Endodermal cell (in vitro differentiated cells): Measurements from ENCODE around the gene OARD1. TPM values are rescaled to one million over a fixed set of nuclear protein-coding genes. Genes with fewer than 3 reads are reported as not detected.

Experiments used
- DNase-seq: peaks from one replicate; pipeline ENCODE4 v3.0.0-alpha.2; 2017
- H3K27ac ChIP-seq: 2 replicates; pipeline ENCODE4 v1.5.1; 2013; ENCODE audit warnings: mild to moderate bottlenecking, low read depth, low read length, moderate library complexity
- H3K27me3 ChIP-seq: 2 replicates; pipeline ENCODE4 v1.6.1; 2013; ENCODE audit warnings: mild to moderate bottlenecking, low read length, moderate library complexity; ENCODE audit not compliant: insufficient read depth, control insufficient read depth, poor library complexity, severe bottlenecking
- H3K36me3 ChIP-seq: 2 replicates; pipeline ENCODE4 v1.7.0; 2013; ENCODE audit warnings: mild to moderate bottlenecking, low read length, moderate library complexity; ENCODE audit not compliant: control insufficient read depth, insufficient read depth
- H3K4me1 ChIP-seq: one replicate; pipeline ENCODE4 v1.7.0; 2013; ENCODE audit warnings: low read length; ENCODE audit not compliant: control insufficient read depth, insufficient read depth
- H3K4me3 ChIP-seq: 2 replicates; pipeline ENCODE4 v1.5.1; 2013; ENCODE audit warnings: mild to moderate bottlenecking, low read length, moderate library complexity
- H3K9ac ChIP-seq: 2 replicates; pipeline ENCODE4 v1.6.1; 2013; ENCODE audit warnings: mild to moderate bottlenecking, low read length, moderate library complexity; ENCODE audit not compliant: poor library complexity, severe bottlenecking; ENCODE audit errors: extremely low read depth
- H3K9me3 ChIP-seq: 2 replicates; pipeline ENCODE4 v1.6.1; 2013; ENCODE audit warnings: mild to moderate bottlenecking, low read length, moderate library complexity; ENCODE audit not compliant: control insufficient read depth
- H3K27ac Mint-ChIP-seq: 2 replicates; pipeline ENCODE4 v1.8.0; 2020; ENCODE audit warnings: mixed read lengths
- H3K27me3 Mint-ChIP-seq: 2 replicates; pipeline ENCODE4 v1.8.0; 2021; ENCODE audit warnings: mild to moderate bottlenecking, mixed read lengths; ENCODE audit not compliant: insufficient read depth
- H3K36me3 Mint-ChIP-seq: 2 replicates; pipeline ENCODE4 v1.8.0; 2020; ENCODE audit warnings: low read depth, mixed read lengths
- H3K4me1 Mint-ChIP-seq: 2 replicates; pipeline ENCODE4 v1.8.0; 2020; ENCODE audit warnings: mixed read lengths
- H3K4me3 Mint-ChIP-seq: 2 replicates; pipeline ENCODE4 v1.8.0; 2020; ENCODE audit warnings: mild to moderate bottlenecking, moderate library complexity, mixed read lengths
- H3K9me3 Mint-ChIP-seq: 2 replicates; pipeline ENCODE4 v1.8.0; 2020; ENCODE audit warnings: mild to moderate bottlenecking, mixed read lengths
- WGBS, 2 experiments: methylation state at CpG; one replicate each; pipeline versions ENCODE4 v1.1.5 to v1.1.7; 2013; ENCODE audit warnings: missing lambda C conversion rate in 2 of 2, mixed read lengths in 1 of 2; ENCODE audit not compliant: insufficient coverage in 1 of 2, insufficient read length in 1 of 2; 5-methylcytosine and 5-hydroxymethylcytosine counted together
- total RNA-seq, 2 donors: library from RNA; stranded (reverse); fragmentation: NEBNext Ultra II Directional in 1 of 2; extraction: Animal tissue kit (Norgen Biotek cat#: 25700) in 1 of 2; gene quantifications; 2 replicates in 1 of 2; 3 replicates in 1 of 2; pipeline ENCODE4 v1.2.1, GENCODE V29; 2021
- TF ChIP-seq, protein P1 (sequence below): fragments of 200-600 bp; sonication (generic); conservative IDR thresholded peaks from 2 replicates; pipeline ENCODE4 v1.5.0; 2021; ENCODE audit warnings: antibody characterized with exemption, mild to moderate bottlenecking

Gene OARD1
- total RNA-seq, 2 donors from 2014 or later = 33.8 to 40.7 TPM

DNA sequence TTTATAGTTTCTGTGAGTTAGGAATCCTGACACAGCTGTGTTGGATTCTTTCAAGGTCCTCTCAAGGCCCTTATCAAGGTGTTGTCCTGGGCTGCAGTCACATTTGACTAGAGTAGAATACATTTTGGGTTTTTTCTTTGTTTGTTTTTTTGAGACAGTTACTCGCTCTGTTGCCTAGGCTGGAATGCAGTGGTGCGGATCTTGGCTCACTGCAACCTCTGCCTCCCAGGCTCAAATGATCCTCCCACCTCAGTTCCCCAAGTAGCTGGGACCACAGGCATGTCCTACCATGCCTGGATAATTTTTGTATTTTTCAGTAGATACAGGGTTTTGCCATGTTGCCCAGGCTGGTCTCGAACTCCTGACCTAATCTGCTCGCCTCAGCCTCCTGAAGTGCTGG lies 16.3 kb upstream of the OARD1 start:
- H3K4me1 Mint-ChIP-seq = peaks cover 11% of the 10 kb centered on the region

DNA sequence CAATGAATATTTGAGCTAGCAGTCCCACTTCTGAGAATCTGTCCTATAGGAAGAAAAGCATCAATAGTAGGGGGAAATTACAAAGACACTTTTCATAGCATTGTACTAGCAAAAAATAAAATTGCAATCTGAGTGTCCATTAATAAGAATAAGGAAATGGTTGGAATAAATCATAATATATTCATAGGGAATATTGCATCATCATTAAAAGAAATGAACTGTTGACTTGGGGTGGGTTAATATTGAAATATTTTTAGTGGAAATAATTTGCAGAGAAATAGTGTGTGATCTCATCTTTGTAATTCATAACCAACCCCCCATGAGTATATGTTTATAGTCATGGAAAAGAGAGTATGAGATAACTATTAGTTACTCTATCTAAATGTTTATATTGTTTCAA lies 13.0 kb upstream of the OARD1 start:
- H3K9me3 Mint-ChIP-seq = no peaks in the 10 kb centered on the region
- H3K4me1 Mint-ChIP-seq = peaks cover 30% of the 10 kb centered on the region
- no peaks in the 10 kb centered on the region for H3K9me3 ChIP-seq
- DNase-seq = no peak
- peaks cover 7% of the 10 kb centered on the region for H3K4me1 ChIP-seq
- no peak overlapping the region for H3K9ac ChIP-seq
- no peak overlapping the region for H3K4me3 Mint-ChIP-seq
- no peak overlapping the region for H3K4me3 ChIP-seq
- TF ChIP-seq, protein P1, sequence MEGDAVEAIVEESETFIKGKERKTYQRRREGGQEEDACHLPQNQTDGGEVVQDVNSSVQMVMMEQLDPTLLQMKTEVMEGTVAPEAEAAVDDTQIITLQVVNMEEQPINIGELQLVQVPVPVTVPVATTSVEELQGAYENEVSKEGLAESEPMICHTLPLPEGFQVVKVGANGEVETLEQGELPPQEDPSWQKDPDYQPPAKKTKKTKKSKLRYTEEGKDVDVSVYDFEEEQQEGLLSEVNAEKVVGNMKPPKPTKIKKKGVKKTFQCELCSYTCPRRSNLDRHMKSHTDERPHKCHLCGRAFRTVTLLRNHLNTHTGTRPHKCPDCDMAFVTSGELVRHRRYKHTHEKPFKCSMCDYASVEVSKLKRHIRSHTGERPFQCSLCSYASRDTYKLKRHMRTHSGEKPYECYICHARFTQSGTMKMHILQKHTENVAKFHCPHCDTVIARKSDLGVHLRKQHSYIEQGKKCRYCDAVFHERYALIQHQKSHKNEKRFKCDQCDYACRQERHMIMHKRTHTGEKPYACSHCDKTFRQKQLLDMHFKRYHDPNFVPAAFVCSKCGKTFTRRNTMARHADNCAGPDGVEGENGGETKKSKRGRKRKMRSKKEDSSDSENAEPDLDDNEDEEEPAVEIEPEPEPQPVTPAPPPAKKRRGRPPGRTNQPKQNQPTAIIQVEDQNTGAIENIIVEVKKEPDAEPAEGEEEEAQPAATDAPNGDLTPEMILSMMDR = no peak
- no peak overlapping the region for H3K27ac Mint-ChIP-seq
- H3K36me3 Mint-ChIP-seq = peaks cover 79% of the 10 kb centered on the region
- no peaks in the 10 kb centered on the region for H3K27me3 ChIP-seq
- no peak overlapping the region for H3K27ac ChIP-seq
- peaks cover 88% of the 10 kb centered on the region for H3K36me3 ChIP-seq
- no peaks in the 10 kb centered on the region for H3K27me3 Mint-ChIP-seq

More for the DNA sequence above, 16.3 kb upstream of the OARD1 start:
- Mint-ChIP-seq H3K27me3 (no peaks in the 10 kb centered on the region), H3K4me3 (no peak overlapping the region), H3K9me3 (no peaks in the 10 kb centered on the region), H3K27ac (peak overlapping the region; percentile 21), H3K36me3 (peaks cover 85% of the 10 kb centered on the region)
- Histone ChIP-seq H3K36me3 (peaks cover 95% of the 10 kb centered on the region), H3K27me3 (no peaks in the 10 kb centered on the region), H3K4me1 (no peaks in the 10 kb centered on the region), H3K9ac (no peak overlapping the region), H3K4me3 (no peak overlapping the region), H3K27ac (no peak overlapping the region), H3K9me3 (no peaks in the 10 kb centered on the region)
- 95% methylated on average over 4 of the region's 4 CpGs; no CpG with 5 or more reads in 1 of the 2 experiments for WGBS, 2 experiments
- TF ChIP-seq, protein P1 = no peak
- DNase-seq = no peak

- Mint-ChIP-seq H3K4me3 (no peak overlapping the region), H3K9me3 (no peaks in the 10 kb centered on the region), H3K4me1 (peaks cover 34% of the 10 kb centered on the region), H3K36me3 (peaks cover 78% of the 10 kb centered on the region), H3K27me3 (no peaks in the 10 kb centered on the region), H3K27ac (no peak overlapping the region)
- TF ChIP-seq, protein P1 = no peak
- H3K9ac ChIP-seq = no peak overlapping the region
- peaks cover 10% of the 10 kb centered on the region for H3K4me1 ChIP-seq
- DNase-seq = no peak
- peaks cover 89% of the 10 kb centered on the region for H3K36me3 ChIP-seq
- H3K9me3 ChIP-seq = no peaks in the 10 kb centered on the region
- no peak overlapping the region for H3K27ac ChIP-seq
- H3K27me3 ChIP-seq = no peaks in the 10 kb centered on the region
- H3K4me3 ChIP-seq = no peak overlapping the region
Observed at GRCh38 chr6:41083072-41083471, 10.9 kb upstream of the OARD1 start.
